Omental fat pad (tissue), 4 donors: ENCODE measurements around the gene SLC9A9. TPM values are rescaled to one million over a fixed set of nuclear protein-coding genes. Genes with fewer than 3 reads are reported as not detected.
"Not testable (repeated sequence)": the region's sequence is repeated elsewhere in the genome, so short reads cannot be mapped to it uniquely, and the experiment has no call there.

Source experiments
- ATAC-seq: fragments of 150-250 bp; one replicate; pipeline ENCODE4 v1.9.1; 2016; ENCODE audit warnings: mild to moderate bottlenecking, moderate library complexity; ENCODE audit not compliant: low FRiP score
- DNase-seq: peaks from one replicate; pipeline ENCODE4 v3.0.0-alpha.2; 2019; ENCODE audit warnings: low spot score
- CTCF ChIP-seq, 3 donors: fragments of 450-650 bp; IDR thresholded peaks; one replicate each; pipeline ENCODE4 v1.5.1; 2016 to 2017; ENCODE audit warnings: antibody characterized with exemption in 3 of 3, mild to moderate bottlenecking in 3 of 3, moderate library complexity in 2 of 3
- total RNA-seq, 4 donors: library from RNA; depleted of rRNA; stranded (reverse); fragments of >200 nt; gene quantifications; one replicate each; pipeline ENCODE4 v1.1.0, GENCODE V29; 2016

The SLC9A9 gene
- total RNA-seq, 4 donors from 2014 or later, result 15.5 to 39.6 (median 26.9) TPM

GRCh38 chr3:143712522-143712921 is 135.7 kb downstream of the SLC9A9 start:
- DNase-seq (no peak), ATAC-seq (no peak)
- TF ChIP-seq CTCF (IDR thresholded peaks at IDR 0.05), result no peak

GRCh38 chr3:143707848-143708247 is 140.4 kb downstream of the SLC9A9 start:
- DNase-seq (no peak), ATAC-seq (no peak)
- no peak for TF ChIP-seq CTCF (IDR thresholded peaks at IDR 0.05)

- no peak for DNase-seq
- ATAC-seq, result no peak
- no peak for TF ChIP-seq CTCF (IDR thresholded peaks at IDR 0.05)
These were observed 147.8 kb downstream of the SLC9A9 start for GRCh38 chr3:143700431-143700975.

- DNase-seq, result no peak
- no peak for TF ChIP-seq CTCF (IDR thresholded peaks at IDR 0.05)
- no peak for ATAC-seq
These were observed 148.8 kb downstream of the SLC9A9 start for GRCh38 chr3:143699424-143699823.

- no peak for ATAC-seq
- TF ChIP-seq CTCF (IDR thresholded peaks at IDR 0.05), result no peak
- no peak for DNase-seq
These were observed 149.5 kb downstream of the SLC9A9 start for GRCh38 chr3:143698682-143699303.

GRCh38 chr3:143697975-143698374 is 150.3 kb downstream of the SLC9A9 start:
- no peak for TF ChIP-seq CTCF (IDR thresholded peaks at IDR 0.05)
- no peak for ATAC-seq
- DNase-seq, result no peak

GRCh38 chr3:143695333-143695732 is 152.9 kb downstream of the SLC9A9 start:
- DNase-seq, ATAC-seq: not testable (repeated sequence)
